ACHN (cell line): ENCODE measurements around the gene AKAP6.

Experiments
- DNase-seq: peaks from one replicate; pipeline ENCODE4 v3.0.0-alpha.2; 2015
- in situ Hi-C: cut with HindIII; loops from 2 replicates; pipeline ENCODE4 v1.10.0; 2017; ENCODE audit warnings: low sequenced_read_pairs, low pct_ligation_motif_present, low pct_unique_long_range_greater_than_20kb

AKAP6 gene

GRCh38 chr14:32821964-32822653 lies 493.0 kb downstream of the AKAP6 start:
- DNase-seq = no peak
- in situ Hi-C loops = no loop called here

GRCh38 chr14:32823706-32824105 lies 494.6 kb downstream of the AKAP6 start:
- in situ Hi-C loops = no loop called here

GRCh38 chr14:32824195-32824594 lies 495.1 kb downstream of the AKAP6 start:
- in situ Hi-C loops = no loop called here
- DNase-seq = no peak

More at GRCh38 chr14:32823706-32824105, 494.6 kb downstream of the AKAP6 start:
- no peak for DNase-seq

DNA sequence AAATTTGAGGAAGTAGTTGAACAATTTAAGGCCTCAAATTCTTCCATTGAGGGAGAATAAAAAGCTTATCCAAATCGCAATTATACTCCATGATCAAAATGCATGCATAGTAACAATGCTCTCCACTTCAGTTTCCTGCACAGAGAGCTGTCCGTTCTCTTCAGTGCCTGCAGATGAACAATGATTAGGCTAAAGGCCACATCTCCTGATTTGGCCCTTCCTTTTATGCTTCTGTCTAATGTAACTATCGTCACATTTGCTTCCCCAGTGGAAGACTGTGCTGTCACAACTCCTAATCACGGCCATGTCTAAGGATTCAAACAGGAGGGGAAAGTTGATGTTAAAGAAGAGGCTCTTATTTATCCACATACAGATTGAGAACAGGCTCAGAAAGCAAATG lies 496.0 kb downstream of the AKAP6 start:
- DNase-seq = no peak
- in situ Hi-C loops = no loop called here

- in situ Hi-C loops = no loop called here
- DNase-seq = peak; percentile 4
Observed at GRCh38 chr14:32826404-32827082, 497.4 kb downstream of the AKAP6 start.

- no peak for DNase-seq
- in situ Hi-C loops = no loop called here
Observed at GRCh38 chr14:32827514-32827913, 498.4 kb downstream of the AKAP6 start.

- in situ Hi-C loops = no loop called here
- no peak for DNase-seq
Observed at GRCh38 chr14:32835924-32836323, 506.8 kb downstream of the AKAP6 start.

DNA sequence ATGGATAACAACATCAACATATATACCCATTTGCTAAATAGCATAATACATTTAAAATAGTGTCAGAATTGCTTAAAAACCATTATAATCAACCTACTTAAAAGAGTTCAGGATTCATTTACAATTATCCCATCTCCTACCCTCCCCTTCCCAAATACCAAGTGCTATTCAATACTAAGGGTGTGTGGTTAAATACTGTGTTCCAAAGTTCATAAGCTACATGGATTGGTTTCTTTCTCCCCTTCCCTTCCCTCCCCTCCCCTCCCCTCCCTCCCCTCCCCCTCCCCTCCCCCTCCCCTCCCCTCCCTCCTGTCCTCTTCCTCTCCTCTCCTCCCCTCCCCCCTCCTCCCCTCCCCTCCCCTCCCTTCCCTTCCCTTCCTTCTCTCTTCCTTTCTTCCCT lies 512.6 kb downstream of the AKAP6 start:
- DNase-seq = no peak
- in situ Hi-C loops = no loop called here

GRCh38 chr14:32846821-32847365 lies 517.8 kb downstream of the AKAP6 start:
- in situ Hi-C loops = no loop called here
- DNase-seq = no peak

DNA sequence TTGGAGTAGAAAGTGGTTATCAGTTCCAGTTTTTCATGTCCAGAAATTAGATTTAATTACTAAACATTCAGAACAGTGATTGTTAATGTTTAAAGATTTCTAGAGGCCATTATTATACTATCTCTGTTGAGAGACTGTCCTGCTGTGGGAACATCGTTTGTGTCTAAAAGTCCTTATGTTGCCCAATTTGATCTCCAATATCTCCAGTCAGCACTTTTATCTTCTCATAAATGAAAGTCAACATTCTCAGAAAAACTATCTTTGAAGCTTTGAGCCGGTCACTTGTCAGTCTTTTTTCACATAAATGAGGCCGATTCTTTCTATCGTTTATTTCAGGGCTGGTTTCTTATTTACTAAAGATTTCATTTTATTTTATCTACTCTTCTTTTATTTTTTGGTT lies 518.8 kb downstream of the AKAP6 start:
- no peak for DNase-seq
- in situ Hi-C loops = no loop called here

GRCh38 chr14:32865827-32866376 lies 536.8 kb downstream of the AKAP6 start:
- in situ Hi-C loops = no loop called here

GRCh38 chr14:32883188-32883587 lies 554.1 kb downstream of the AKAP6 start:
- no peak for DNase-seq
- in situ Hi-C loops = no loop called here

More at GRCh38 chr14:32865827-32866376, 536.8 kb downstream of the AKAP6 start:
- DNase-seq = no peak
